AG04450 (cell line): ENCODE results near the gene UBL4A. TPM values are rescaled to one million over a fixed set of nuclear protein-coding genes. Genes with fewer than 3 reads are reported as not detected.

Experiments
- CTCF ChIA-PET: fragments of 300-600, 350-600 bp; formaldehyde crosslinking; extraction: SDS; loops from one replicate; lab custom pipeline; 2022; ENCODE audit warnings: antibody characterized with exemption, inconsistent platforms; lab: Charles Lee
- POLR2A ChIA-PET: fragments of 350-600 bp; formaldehyde crosslinking; extraction: SDS; loops from one replicate; lab custom pipeline; 2021; ENCODE audit warnings: antibody characterized with exemption, inconsistent platforms; lab: Yijun Ruan, JAX
- DNase-seq: peaks from one replicate; pipeline ENCODE4 v3.0.0-alpha.2; 2011; ENCODE audit warnings: low read depth, low spot score
- H3K27ac ChIP-seq: one replicate; pipeline ENCODE4 v1.5.1; 2012; ENCODE audit warnings: low read depth, low read length, control low read depth
- H3K27me3 ChIP-seq: one replicate; pipeline ENCODE4 v1.6.0; 2012; ENCODE audit warnings: low read length; ENCODE audit not compliant: control insufficient read depth, insufficient read depth
- H3K4me3 ChIP-seq: 2 replicates; pipeline ENCODE4 v1.5.1; 2011; ENCODE audit warnings: mild to moderate bottlenecking, low read depth, low read length, control low read depth
- H3K9me3 ChIP-seq: 2 replicates; pipeline ENCODE4 v1.5.1; 2012; ENCODE audit warnings: low read length; ENCODE audit not compliant: control insufficient read depth, insufficient read depth
- CTCF ChIP-seq: IDR thresholded peaks from 2 replicates; pipeline ENCODE4 v1.5.1; 2011; ENCODE audit warnings: low read depth, low read length, control low read depth, inconsistent platforms
- polyA plus RNA-seq: library from polyadenylated mRNA; depleted of rRNA; stranded (reverse); fragments of >200 nt; gene quantifications from 2 replicates; pipeline ENCODE4 v1.2.3, GENCODE V29; 2011

Gene UBL4A
- polyA plus RNA-seq, 1 experiment: 17.4 TPM

GRCh38 chrX:154458116-154458953 lies 28.1 kb downstream of the UBL4A start, which contains the start of gene PLXNA3:
PLXNA3 (plus strand) TSS chrX:154458281; CDS start chrX:154460184, 1,903 bp downstream.
- CTCF ChIA-PET: no interaction called here
- DNase-seq: no peak
- no peak within 1 kb of the TSS for H3K27ac ChIP-seq

GRCh38 chrX:154457491-154458115 lies 28.8 kb downstream of the UBL4A start:
- TF ChIP-seq CTCF: no peak
- no peaks in the 10 kb centered on the region for H3K9me3 ChIP-seq
- ChIA-PET POLR2A (no interaction called here), CTCF (no interaction called here)
- H3K27me3 ChIP-seq: no peaks in the 10 kb centered on the region
- no peak for DNase-seq
- peak overlapping the region; percentile 55 for H3K4me3 ChIP-seq
- no peak overlapping the region for H3K27ac ChIP-seq

More at GRCh38 chrX:154458116-154458953, 28.1 kb downstream of the UBL4A start, which contains the start of gene PLXNA3:
- Histone ChIP-seq H3K27me3 (no peaks in the 10 kb centered on the region), H3K4me3 (peak within 1 kb of the TSS; percentile 75), H3K9me3 (no peaks in the 10 kb centered on the region)
- POLR2A ChIA-PET: interaction anchor here (1.1 to 1.5 kb wide), 3 partner anchors 29 to 47 kb away, joined by 3 to 6 read pairs (median 4); partner anchors contain the start of genes SLC10A3 and TAFAZZIN
- TF ChIP-seq CTCF: no peak

- Histone ChIP-seq H3K4me3 (no peak overlapping the region), H3K9me3 (no peaks in the 10 kb centered on the region), H3K27ac (no peak overlapping the region), H3K27me3 (no peaks in the 10 kb centered on the region)
- ChIA-PET CTCF (no interaction called here), POLR2A (no interaction called here)
- TF ChIP-seq CTCF: no peak
- DNase-seq: no peak
Measured at GRCh38 chrX:154452823-154453222, 33.6 kb downstream of the UBL4A start.

- H3K4me3 ChIP-seq: no peak overlapping the region
- no peak for TF ChIP-seq CTCF
- no peak overlapping the region for H3K27ac ChIP-seq
- ChIA-PET CTCF (no interaction called here), POLR2A (no interaction called here)
- no peaks in the 10 kb centered on the region for H3K9me3 ChIP-seq
- no peaks in the 10 kb centered on the region for H3K27me3 ChIP-seq
- DNase-seq: no peak
Measured at GRCh38 chrX:154450312-154450711, 36.1 kb downstream of the UBL4A start.

GRCh38 chrX:154449618-154450017 lies 36.8 kb downstream of the UBL4A start:
- Histone ChIP-seq H3K4me3 (no peak overlapping the region), H3K27ac (no peak overlapping the region), H3K27me3 (no peaks in the 10 kb centered on the region), H3K9me3 (no peaks in the 10 kb centered on the region)
- ChIA-PET CTCF (no interaction called here), POLR2A (no interaction called here)
- no peak for DNase-seq
- no peak for TF ChIP-seq CTCF
